ENCODE data around the gene LRRC38.

- no peak for TF ChIP-seq TAF1 (CRISPR knock-in tag; IDR thresholded peaks at IDR 0.05)
- TF ChIP-seq ZNF207 (IDR thresholded peaks at IDR 0.05; ENCODE audit: borderline replicate concordance): no peak
- no peak for TF ChIP-seq FOXK2 (IDR thresholded peaks at IDR 0.05)
- TF ChIP-seq CTCF (CRISPR knock-in tag; IDR thresholded peaks at IDR 0.05): no peak
- no peak for TF ChIP-seq PAWR (CRISPR knock-in tag; IDR thresholded peaks at IDR 0.05; ENCODE audit: borderline replicate concordance)
- TF ChIP-seq RXRA (CRISPR knock-in tag; IDR thresholded peaks at IDR 0.05): no peak
- no peak for TF ChIP-seq FIP1L1 (IDR thresholded peaks at IDR 0.05; ENCODE audit: borderline replicate concordance, insufficient read depth, low read depth, low read length)
- TF ChIP-seq ZNF253 (CRISPR knock-in tag; IDR thresholded peaks at IDR 0.05; ENCODE audit: borderline replicate concordance): no peak
- TF ChIP-seq ELF4 (CRISPR knock-in tag; IDR thresholded peaks at IDR 0.05; ENCODE audit: borderline replicate concordance): no peak
- no peak for TF ChIP-seq GATA4 (IDR thresholded peaks at IDR 0.05; ENCODE audit: borderline replicate concordance, low read depth)
- no peak for TF ChIP-seq ZNF747 (CRISPR knock-in tag; IDR thresholded peaks at IDR 0.05; ENCODE audit: borderline replicate concordance)
Measured at GRCh38 chr1:13549521-13549920, 35.7 kb upstream of the LRRC38 start.

All from HepG2 (cell line).